Glutamatergic neuron (in vitro differentiated cells): Measurements from ENCODE around the gene PFAS. TPM values are rescaled to one million over a fixed set of nuclear protein-coding genes. Genes with fewer than 3 reads are reported as not detected.

Experiments used
- DNase-seq: peaks from one replicate; pipeline ENCODE4 v3.0.0; 2022
- H3K27ac Mint-ChIP-seq: one replicate; pipeline ENCODE4 v1.8.0; 2020; ENCODE audit warnings: mild to moderate bottlenecking, mixed read lengths, inconsistent platforms; ENCODE audit not compliant: unreplicated experiment
- H3K27me3 Mint-ChIP-seq: one replicate; pipeline ENCODE4 v1.8.0; 2020; ENCODE audit warnings: mild to moderate bottlenecking, moderate library complexity, mixed read lengths, inconsistent platforms; ENCODE audit not compliant: unreplicated experiment
- H3K36me3 Mint-ChIP-seq: one replicate; pipeline ENCODE4 v1.8.0; 2020; ENCODE audit warnings: mild to moderate bottlenecking, mixed read lengths, inconsistent platforms; ENCODE audit not compliant: unreplicated experiment
- H3K4me1 Mint-ChIP-seq: one replicate; pipeline ENCODE4 v1.8.0; 2020; ENCODE audit warnings: mild to moderate bottlenecking, low read depth, mixed read lengths, inconsistent platforms; ENCODE audit not compliant: unreplicated experiment
- H3K4me3 Mint-ChIP-seq: one replicate; pipeline ENCODE4 v1.8.0; 2020; ENCODE audit warnings: mild to moderate bottlenecking, mixed read lengths, inconsistent platforms; ENCODE audit not compliant: unreplicated experiment
- H3K9me3 Mint-ChIP-seq: one replicate; pipeline ENCODE4 v1.8.0; 2020; ENCODE audit warnings: mild to moderate bottlenecking, moderate library complexity, mixed read lengths, inconsistent platforms; ENCODE audit not compliant: unreplicated experiment
- CTCF ChIP-seq: fragments of 200-600 bp; sonication (generic); IDR thresholded peaks from one replicate; pipeline ENCODE4 v1.5.0; 2021; ENCODE audit not compliant: partially characterized antibody, unreplicated experiment
- total RNA-seq: library from RNA; stranded (reverse); fragmentation: NEBNext Ultra II Directional; extraction: Animal tissue kit (Norgen Biotek cat#: 25700); gene quantifications from one replicate; pipeline ENCODE4 v1.2.1, GENCODE V29; 2021; ENCODE audit not compliant: unreplicated experiment

PFAS gene
- total RNA-seq, 1 donor from 2014 or later: 74.6 TPM

GRCh38 chr17:8255499-8255898, 6.4 kb downstream of the PFAS start:
- DNase-seq: no peak
- Mint-ChIP-seq H3K9me3 (peaks cover 4% of the 10 kb centered on the region), H3K4me3 (no peak overlapping the region), H3K27ac (no peak overlapping the region), H3K4me1 (peaks cover 1% of the 10 kb centered on the region), H3K36me3 (no peaks in the 10 kb centered on the region), H3K27me3 (no peaks in the 10 kb centered on the region)
- TF ChIP-seq CTCF: no peak

- Mint-ChIP-seq H3K36me3 (peaks cover 4% of the 10 kb centered on the region), H3K4me1 (no peaks in the 10 kb centered on the region), H3K27me3 (no peaks in the 10 kb centered on the region), H3K9me3 (peaks cover 2% of the 10 kb centered on the region), H3K4me3 (no peak overlapping the region), H3K27ac (no peak overlapping the region)
- no peak for DNase-seq
- no peak for TF ChIP-seq CTCF
Measured at GRCh38 chr17:8256291-8256690, 7.2 kb downstream of the PFAS start.

GRCh38 chr17:8256691-8257090, 7.6 kb downstream of the PFAS start:
- Mint-ChIP-seq H3K4me1 (no peaks in the 10 kb centered on the region), H3K36me3 (peaks cover 4% of the 10 kb centered on the region), H3K9me3 (peaks cover 2% of the 10 kb centered on the region), H3K27me3 (no peaks in the 10 kb centered on the region), H3K4me3 (no peak overlapping the region), H3K27ac (no peak overlapping the region)
- no peak for TF ChIP-seq CTCF
- no peak for DNase-seq

- H3K9me3 Mint-ChIP-seq: peaks cover 3% of the 10 kb centered on the region
- no peaks in the 10 kb centered on the region for H3K4me1 Mint-ChIP-seq
- H3K36me3 Mint-ChIP-seq: peaks cover 4% of the 10 kb centered on the region
- DNase-seq: no peak
- no peak for TF ChIP-seq CTCF
- H3K27me3 Mint-ChIP-seq: peaks cover 2% of the 10 kb centered on the region
- H3K4me3 Mint-ChIP-seq: no peak overlapping the region
- H3K27ac Mint-ChIP-seq: no peak overlapping the region
Measured at GRCh38 chr17:8257801-8258200, 8.7 kb downstream of the PFAS start.

GRCh38 chr17:8264320-8264719, 15.2 kb downstream of the PFAS start:
- peaks cover 3% of the 10 kb centered on the region for H3K4me1 Mint-ChIP-seq
- peaks cover 4% of the 10 kb centered on the region for H3K36me3 Mint-ChIP-seq
- H3K27ac Mint-ChIP-seq: no peak overlapping the region
- no peak for TF ChIP-seq CTCF
- DNase-seq: no peak
- H3K9me3 Mint-ChIP-seq: peaks cover 2% of the 10 kb centered on the region
- H3K4me3 Mint-ChIP-seq: no peak overlapping the region
- H3K27me3 Mint-ChIP-seq: peaks cover 2% of the 10 kb centered on the region
